ENCODE results near the gene SMPD3.

SMPD3 gene

GRCh38 chr16:68470461-68471150, 22.3 kb upstream of the SMPD3 start:
- TF ChIP-seq CTCF (IDR thresholded peaks at IDR 0.05; ENCODE audit: extremely low read depth, missing control alignments): no peak
- DNase-seq (ENCODE audit: low spot score): peak; percentile 78

GRCh38 chr16:68469796-68470460, 21.6 kb upstream of the SMPD3 start:
- no peak for DNase-seq (ENCODE audit: low spot score)
- no peak for TF ChIP-seq CTCF (IDR thresholded peaks at IDR 0.05; ENCODE audit: extremely low read depth, missing control alignments)

- TF ChIP-seq CTCF (IDR thresholded peaks at IDR 0.05; ENCODE audit: extremely low read depth, missing control alignments): no peak
- no peak for DNase-seq (ENCODE audit: low spot score)
Measured at GRCh38 chr16:68468842-68469241, 20.5 kb upstream of the SMPD3 start.

- TF ChIP-seq CTCF (IDR thresholded peaks at IDR 0.05; ENCODE audit: extremely low read depth, missing control alignments): no peak
Measured at GRCh38 chr16:68466174-68466573, 17.9 kb upstream of the SMPD3 start.

GRCh38 chr16:68463904-68464303, 15.6 kb upstream of the SMPD3 start:
- DNase-seq (ENCODE audit: low spot score): no peak
- no peak for TF ChIP-seq CTCF (IDR thresholded peaks at IDR 0.05; ENCODE audit: extremely low read depth, missing control alignments)

More at GRCh38 chr16:68466174-68466573, 17.9 kb upstream of the SMPD3 start:
- DNase-seq (ENCODE audit: low spot score): no peak

GRCh38 chr16:68460067-68460466, 11.8 kb upstream of the SMPD3 start:
- DNase-seq (ENCODE audit: low spot score): no peak
- no peak for TF ChIP-seq CTCF (IDR thresholded peaks at IDR 0.05; ENCODE audit: extremely low read depth, missing control alignments)

- no peak for DNase-seq (ENCODE audit: low spot score)
- no peak for TF ChIP-seq CTCF (IDR thresholded peaks at IDR 0.05; ENCODE audit: extremely low read depth, missing control alignments)
Measured at GRCh38 chr16:68459457-68459856, 11.1 kb upstream of the SMPD3 start.
